HG02885 (cell line): ENCODE data around the gene PPA1.
A peak's percentile ranks its signal among the peaks of the same experiment; 100 is the strongest.
"Not testable (repeated sequence)": the region's sequence is repeated elsewhere in the genome, so short reads cannot be mapped to it uniquely, and the experiment has no call there.

Experiments
- ATAC-seq: cut with Tn5 transposase; IDR thresholded peaks from one replicate; pipeline ENCODE4 v1.9.1; 2021; ENCODE audit warnings: mild to moderate bottlenecking; ENCODE audit not compliant: unreplicated experiment, poor library complexity

Gene PPA1

GRCh38 chr10:70178139-70178725 is 55.0 kb downstream of the PPA1 start:
- no peak for ATAC-seq

GRCh38 chr10:70176441-70176840 is 56.8 kb downstream of the PPA1 start:
- no peak for ATAC-seq

- ATAC-seq, result no peak
Measured at GRCh38 chr10:70175516-70175915, 57.7 kb downstream of the PPA1 start.

- no peak for ATAC-seq
Measured at GRCh38 chr10:70174058-70174741, 59.0 kb downstream of the PPA1 start.

- peak; percentile 3 for ATAC-seq
Measured at GRCh38 chr10:70169649-70170364, 63.4 kb downstream of the PPA1 start.

GRCh38 chr10:70169011-70169410 is 64.2 kb downstream of the PPA1 start:
- no peak for ATAC-seq

GRCh38 chr10:70167246-70167645 is 66.0 kb downstream of the PPA1 start:
- no peak for ATAC-seq

GRCh38 chr10:70166394-70166793 is 66.8 kb downstream of the PPA1 start:
- no peak for ATAC-seq

GRCh38 chr10:70164163-70164562 is 69.1 kb downstream of the PPA1 start:
- no peak for ATAC-seq

- ATAC-seq, result no peak
Measured at GRCh38 chr10:70163448-70163847, 69.8 kb downstream of the PPA1 start.

GRCh38 chr10:70162892-70163201 is 70.4 kb downstream of the PPA1 start:
- peak; percentile 73 for ATAC-seq

GRCh38 chr10:70162151-70162891 is 70.9 kb downstream of the PPA1 start:
- ATAC-seq, result peak; percentile 7

- no peak for ATAC-seq
Measured at GRCh38 chr10:70160798-70161197, 72.4 kb downstream of the PPA1 start.

GRCh38 chr10:70159366-70159765 is 73.9 kb downstream of the PPA1 start:
- not testable (repeated sequence) for ATAC-seq

GRCh38 chr10:70158113-70158512 is 75.1 kb downstream of the PPA1 start:
- no peak for ATAC-seq

GRCh38 chr10:70155255-70155838 is 77.9 kb downstream of the PPA1 start:
- ATAC-seq, result no peak
